Testis (tissue), 3 donors: Measurements from ENCODE around the gene CLCN7. TPM values are rescaled to one million over a fixed set of nuclear protein-coding genes. Genes with fewer than 3 reads are reported as not detected.

ENCODE experiments used
- DNase-seq: peaks from one replicate; pipeline ENCODE4 v3.0.0-alpha.2; 2019
- H3K27ac ChIP-seq, 2 donors: fragments of 200-600 bp; sonication (generic); one replicate each; pipeline ENCODE4 v1.5.1; 2019
- H3K27me3 ChIP-seq: fragments of 200-600 bp; sonication (generic); one replicate; pipeline ENCODE4 v1.5.1; 2019
- H3K36me3 ChIP-seq: fragments of 200-600 bp; sonication (generic); one replicate; pipeline ENCODE4 v1.5.1; 2017; ENCODE audit warnings: low read depth; ENCODE audit errors: missing control alignments
- H3K4me1 ChIP-seq: fragments of 200-600 bp; sonication (generic); one replicate; pipeline ENCODE4 v1.5.1; 2019
- H3K4me3 ChIP-seq, 2 donors: fragments of 200-600 bp; sonication (generic); one replicate each; pipeline ENCODE4 v1.5.1; 2017 to 2019
- H3K9me3 ChIP-seq: fragments of 200-600 bp; sonication (generic); one replicate; pipeline ENCODE4 v1.5.1; 2017
- POLR2A ChIP-seq: fragments of 450-650 bp; IDR thresholded peaks from one replicate; pipeline ENCODE4 v1.6.1; 2017; ENCODE audit warnings: antibody characterized with exemption, mild to moderate bottlenecking, moderate library complexity
- WGBS, 2 donors: methylation state at CpG; one replicate each; pipeline ENCODE4 v1.1.5; 2018; 5-methylcytosine and 5-hydroxymethylcytosine counted together
- intact Hi-C: fragments of 100-400 bp; cut with DNase I; formaldehyde crosslinking; loops from one replicate; pipeline ENCODE4 v1.15.1; 2023; ENCODE audit warnings: low total_unique reads
- polyA plus RNA-seq: library from polyadenylated mRNA; stranded (reverse); fragments of 350-450 nt; fragmentation: Illumina TruSeq; extraction: RNeasy Lipid Tissue Mini Kit (QIAGEN cat#74804); gene quantifications from one replicate; pipeline ENCODE4 v1.2.3, GENCODE V29; 2014; ENCODE audit warnings: low read depth, low replicate concordance; ENCODE audit not compliant: insufficient read depth
- total RNA-seq, 2 donors: library from RNA; depleted of rRNA; stranded (reverse); fragments of >200 nt; gene quantifications; one replicate each; pipeline ENCODE4 v1.2.3, GENCODE V29; 2016
- TF ChIP-seq, protein P1 (sequence below), 3 experiments: fragments of 450-650 bp in 2 of 3; fragments of 200-600 bp in 1 of 3; sonication (generic) in 1 of 3; IDR thresholded peaks; one replicate each; pipeline ENCODE4 v1.5.1; 2016 to 2019; ENCODE audit warnings: antibody characterized with exemption in 3 of 3, mild to moderate bottlenecking in 2 of 3, moderate library complexity in 1 of 3

Gene CLCN7
- total and polyA plus RNA-seq, 3 donors from 2014 or later = 79.6 to 160 (median 152) TPM

DNA sequence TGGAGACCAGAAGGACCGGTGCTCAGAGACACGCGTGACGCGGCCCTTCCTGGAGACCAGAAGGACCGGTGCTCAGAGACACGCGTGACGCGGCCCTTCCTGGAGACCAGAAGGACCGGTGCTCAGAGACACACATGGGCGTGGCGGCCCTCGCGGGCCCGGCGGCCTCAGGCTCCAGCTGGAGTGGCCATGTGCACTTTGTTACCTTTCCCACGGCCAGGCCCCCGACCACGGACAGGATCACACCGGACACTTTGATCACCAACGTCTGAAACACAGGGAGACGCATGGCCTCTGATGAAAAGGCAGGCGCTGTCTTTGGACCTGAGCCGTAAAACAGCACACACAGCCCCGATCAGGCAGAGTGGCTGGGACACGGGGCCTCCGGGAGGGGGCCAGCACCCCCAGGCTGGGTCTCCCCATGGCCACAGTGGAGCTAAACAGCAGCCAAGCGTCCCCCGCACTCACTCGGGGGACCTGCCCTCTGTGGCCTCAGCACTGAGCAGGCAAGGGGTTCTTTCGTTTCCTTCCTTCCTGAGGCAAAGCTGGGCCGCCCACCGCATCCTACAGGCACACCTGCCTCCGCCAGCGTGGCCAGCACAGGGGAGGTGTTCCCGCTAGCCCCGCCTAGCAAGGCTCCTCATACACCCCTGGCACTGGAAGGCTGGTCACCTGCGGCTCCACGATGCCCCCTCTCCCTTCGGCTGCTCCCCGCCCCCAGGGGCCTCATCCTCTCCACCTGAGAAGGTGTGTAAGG, 17.2 kb downstream of the CLCN7 start:
- Histone ChIP-seq H3K9me3 (no peaks in the 10 kb centered on the region), H3K27ac (no peak overlapping the region), H3K4me3 (no peak overlapping the region), H3K4me1 (no peaks in the 10 kb centered on the region), H3K36me3 (no peaks in the 10 kb centered on the region), H3K27me3 (no peaks in the 10 kb centered on the region)
- TF ChIP-seq POLR2A = no peak
- TF ChIP-seq, protein P1, sequence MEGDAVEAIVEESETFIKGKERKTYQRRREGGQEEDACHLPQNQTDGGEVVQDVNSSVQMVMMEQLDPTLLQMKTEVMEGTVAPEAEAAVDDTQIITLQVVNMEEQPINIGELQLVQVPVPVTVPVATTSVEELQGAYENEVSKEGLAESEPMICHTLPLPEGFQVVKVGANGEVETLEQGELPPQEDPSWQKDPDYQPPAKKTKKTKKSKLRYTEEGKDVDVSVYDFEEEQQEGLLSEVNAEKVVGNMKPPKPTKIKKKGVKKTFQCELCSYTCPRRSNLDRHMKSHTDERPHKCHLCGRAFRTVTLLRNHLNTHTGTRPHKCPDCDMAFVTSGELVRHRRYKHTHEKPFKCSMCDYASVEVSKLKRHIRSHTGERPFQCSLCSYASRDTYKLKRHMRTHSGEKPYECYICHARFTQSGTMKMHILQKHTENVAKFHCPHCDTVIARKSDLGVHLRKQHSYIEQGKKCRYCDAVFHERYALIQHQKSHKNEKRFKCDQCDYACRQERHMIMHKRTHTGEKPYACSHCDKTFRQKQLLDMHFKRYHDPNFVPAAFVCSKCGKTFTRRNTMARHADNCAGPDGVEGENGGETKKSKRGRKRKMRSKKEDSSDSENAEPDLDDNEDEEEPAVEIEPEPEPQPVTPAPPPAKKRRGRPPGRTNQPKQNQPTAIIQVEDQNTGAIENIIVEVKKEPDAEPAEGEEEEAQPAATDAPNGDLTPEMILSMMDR (IDR thresholded peaks at IDR 0.05) = no peak
- 92 to 93% methylated on average over 8 to 42 of the region's 42 CpGs for WGBS, 2 donors
- intact Hi-C loops = no loop called here
- no peak for DNase-seq

DNA sequence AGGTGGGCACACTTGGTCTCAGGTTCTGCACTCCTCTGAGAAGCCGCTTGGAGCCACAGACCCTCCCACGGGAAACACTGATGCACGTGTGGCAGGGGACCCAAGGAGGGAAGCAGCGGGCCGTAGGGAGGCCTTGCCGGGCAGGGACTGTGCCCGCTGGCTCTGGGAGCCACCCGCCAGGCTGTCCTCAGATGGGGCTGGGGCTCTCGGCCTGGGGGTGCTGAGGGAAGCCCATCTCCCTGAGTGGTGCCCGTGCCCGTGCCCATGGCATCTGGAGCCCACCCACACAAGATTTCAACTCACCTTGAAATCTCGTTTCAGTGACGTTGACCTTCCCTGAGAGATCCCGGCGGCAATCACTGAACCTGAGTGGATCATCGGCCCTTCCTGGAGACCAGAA, 17.9 kb downstream of the CLCN7 start:
- no peaks in the 10 kb centered on the region for H3K27me3 ChIP-seq
- WGBS, 2 donors = 88 to 97% methylated on average over 10 to 16 of the region's 16 CpGs
- no peak overlapping the region for H3K27ac ChIP-seq

DNA sequence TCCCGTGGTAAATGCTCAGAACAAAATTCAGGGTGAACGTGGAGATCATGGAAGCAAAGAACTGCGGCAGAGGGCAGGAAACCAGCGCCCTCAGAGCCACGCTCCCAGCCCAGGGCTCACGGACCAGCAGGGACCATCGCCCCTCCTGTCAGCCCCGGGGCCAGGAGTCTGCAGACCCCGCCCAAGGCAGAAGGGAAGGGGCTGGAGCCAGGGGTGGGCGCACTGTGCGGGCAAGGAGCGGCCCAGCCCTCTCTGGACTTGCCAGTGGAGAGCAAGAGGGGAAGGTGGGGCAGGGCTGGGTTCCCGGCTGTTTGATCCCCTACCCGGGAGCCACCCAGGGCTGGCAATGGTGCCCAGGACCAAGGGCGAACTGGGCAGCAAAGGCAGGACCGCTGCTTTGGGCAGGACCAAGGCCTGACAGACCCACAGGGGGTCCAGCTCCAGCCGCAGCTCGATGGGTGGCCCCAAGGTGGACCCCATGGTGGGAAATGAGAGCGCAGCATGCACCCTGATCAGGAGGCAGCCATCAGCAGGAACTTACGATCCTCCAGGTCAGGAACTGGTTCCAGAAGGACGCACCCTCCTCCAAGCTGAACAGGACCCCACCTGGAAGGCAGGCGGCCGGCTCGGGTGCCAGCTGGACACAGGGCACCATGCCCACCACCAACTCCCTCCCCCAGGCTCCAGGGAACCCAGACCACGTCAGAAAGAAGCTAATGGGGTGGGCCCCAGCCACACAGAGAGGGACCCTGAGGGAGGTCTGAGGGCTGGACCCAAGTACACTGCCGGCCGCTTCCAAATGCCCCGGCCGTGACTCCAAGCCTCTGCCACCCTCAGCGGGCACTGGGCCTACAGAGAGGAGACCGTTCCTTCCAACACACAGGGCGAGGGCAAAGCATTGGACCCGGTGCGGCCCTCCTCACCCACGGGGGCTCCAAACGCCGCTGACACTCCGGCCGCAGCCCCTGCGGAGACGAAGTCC, 19.3 kb downstream of the CLCN7 start:
- Histone ChIP-seq H3K36me3 (no peaks in the 10 kb centered on the region), H3K4me3 (no peak overlapping the region), H3K4me1 (no peaks in the 10 kb centered on the region), H3K9me3 (no peaks in the 10 kb centered on the region), H3K27ac (no peak overlapping the region), H3K27me3 (no peaks in the 10 kb centered on the region)
- no peak for TF ChIP-seq POLR2A
- TF ChIP-seq, protein P1 (IDR thresholded peaks at IDR 0.05) = no peak
- DNase-seq = no peak
- intact Hi-C loops = no loop called here
- WGBS, 2 donors = 87 to 94% methylated on average over 17 to 34 of the region's 41 CpGs

More for the DNA sequence above, 17.9 kb downstream of the CLCN7 start:
- TF ChIP-seq POLR2A = no peak
- TF ChIP-seq, protein P1 (IDR thresholded peaks at IDR 0.05) = no peak
- H3K4me1 ChIP-seq = no peaks in the 10 kb centered on the region
- H3K4me3 ChIP-seq = no peak overlapping the region
- DNase-seq = no peak
- no peaks in the 10 kb centered on the region for H3K36me3 ChIP-seq
- intact Hi-C loops = no loop called here
- H3K9me3 ChIP-seq = no peaks in the 10 kb centered on the region

DNA sequence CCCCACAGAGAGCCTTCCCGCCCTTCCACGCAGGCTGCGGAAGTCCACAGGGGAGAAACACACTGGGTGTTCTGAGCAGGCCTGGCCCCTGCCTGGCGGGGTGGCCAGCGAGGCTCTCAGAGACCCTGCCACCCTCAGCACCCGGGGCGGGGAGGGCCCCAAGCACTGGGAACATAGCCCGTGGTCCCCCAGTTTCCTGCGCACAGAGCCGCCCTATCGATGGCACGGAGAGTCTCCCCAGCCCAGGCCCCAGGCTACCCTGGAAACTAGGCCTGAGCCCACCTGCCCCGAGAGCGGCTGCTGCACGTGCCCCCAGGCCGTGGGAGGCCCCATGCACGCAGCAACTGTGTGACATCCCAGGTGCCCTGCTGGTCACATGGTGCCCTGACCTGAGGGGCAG, 20.3 kb downstream of the CLCN7 start:
- no peaks in the 10 kb centered on the region for H3K4me1 ChIP-seq
- H3K4me3 ChIP-seq = no peak overlapping the region
- intact Hi-C loops = no loop called here
- no peaks in the 10 kb centered on the region for H3K9me3 ChIP-seq
- DNase-seq = no peak
- H3K36me3 ChIP-seq = no peaks in the 10 kb centered on the region
- 87 to 91% methylated on average over 7 to 17 of the region's 17 CpGs for WGBS, 2 donors
- H3K27ac ChIP-seq = no peak overlapping the region
- TF ChIP-seq POLR2A = no peak
- TF ChIP-seq, protein P1 (IDR thresholded peaks at IDR 0.05) = no peak
- no peaks in the 10 kb centered on the region for H3K27me3 ChIP-seq
